PC-3 (cell line): ENCODE results near the gene PPP6R2.

Source experiments
- CTCF ChIP-seq: fragments of 300-600 bp; sonication (generic); conservative IDR thresholded peaks from 2 replicates; pipeline ENCODE4 v1.5.1; 2017; ENCODE audit warnings: antibody characterized with exemption, low read depth, mild to moderate bottlenecking, low read length
- EZH2 ChIP-seq: fragments of 300-600 bp; sonication (generic); IDR thresholded peaks from one replicate; pipeline ENCODE4 v1.6.1; 2017; ENCODE audit warnings: antibody characterized with exemption, mild to moderate bottlenecking, low read length; ENCODE audit not compliant: unreplicated experiment
- EZH2phosphoT487 ChIP-seq: fragments of 300-600 bp; sonication (generic); IDR thresholded peaks from 2 replicates; pipeline ENCODE4 v1.6.1; 2018; ENCODE audit warnings: mild to moderate bottlenecking, antibody characterized with exemption, low read length, borderline replicate concordance

DNA sequence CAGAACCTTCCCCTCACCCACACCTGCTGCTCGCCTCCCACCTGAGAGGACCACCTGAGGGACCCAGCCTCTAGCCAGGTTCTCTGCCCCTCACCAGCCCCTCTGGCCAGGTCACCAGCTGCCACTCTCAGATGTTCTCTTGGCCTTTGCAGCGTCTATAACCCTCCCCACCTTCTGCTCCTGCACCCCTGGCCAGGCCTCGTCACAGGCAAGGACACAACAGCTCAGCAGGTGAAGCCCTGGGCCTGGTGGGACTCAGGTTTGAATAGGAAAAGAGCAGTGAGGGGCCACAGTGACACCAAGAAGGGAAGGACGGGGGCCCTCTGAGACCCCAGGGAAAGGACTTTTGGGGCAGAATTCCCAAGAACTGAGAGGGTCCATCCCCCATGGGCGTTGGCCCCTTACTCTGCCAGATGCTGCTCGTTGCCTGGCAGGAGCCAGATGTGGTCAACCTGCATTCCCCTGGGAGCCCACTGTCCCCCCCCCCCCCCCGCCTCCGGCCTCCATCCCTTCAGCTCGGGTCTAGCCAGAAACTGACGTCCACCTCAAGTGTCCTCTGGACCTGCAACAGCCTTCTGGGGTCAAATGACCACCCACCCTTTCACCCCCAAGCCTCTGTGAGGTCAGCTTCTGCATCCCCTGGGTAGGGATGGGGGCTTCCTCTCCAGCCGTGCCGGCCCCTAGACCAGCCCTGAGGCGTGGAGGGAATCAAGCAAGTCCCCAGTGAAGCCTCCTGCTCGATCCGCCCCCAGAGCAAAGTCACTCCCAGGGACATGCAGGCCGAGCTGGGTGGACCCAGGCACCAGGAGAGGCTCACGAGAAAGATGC, 103.0 kb downstream of the PPP6R2 start:
- TF ChIP-seq CTCF, result no peak
- TF ChIP-seq EZH2, result no peak
- no peak for TF ChIP-seq EZH2phosphoT487
